Renal pelvis (tissue), 4 donors: ENCODE measurements around the gene STIP1. TPM values are rescaled to one million over a fixed set of nuclear protein-coding genes. Genes with fewer than 3 reads are reported as not detected.

Source experiments
- DNase-seq: peaks from one replicate; pipeline ENCODE4 v3.0.0-alpha.2; 2013
- polyA plus RNA-seq, 3 donors: library from polyadenylated mRNA; unstranded; fragments of 120-200 nt; gene quantifications; one replicate each; pipeline ENCODE4 v1.2.1, GENCODE V29; 2013; ENCODE audit not compliant: insufficient read length in 3 of 3

The STIP1 gene
- polyA plus RNA-seq, 3 donors: 165 to 203 (median 189) TPM

DNA sequence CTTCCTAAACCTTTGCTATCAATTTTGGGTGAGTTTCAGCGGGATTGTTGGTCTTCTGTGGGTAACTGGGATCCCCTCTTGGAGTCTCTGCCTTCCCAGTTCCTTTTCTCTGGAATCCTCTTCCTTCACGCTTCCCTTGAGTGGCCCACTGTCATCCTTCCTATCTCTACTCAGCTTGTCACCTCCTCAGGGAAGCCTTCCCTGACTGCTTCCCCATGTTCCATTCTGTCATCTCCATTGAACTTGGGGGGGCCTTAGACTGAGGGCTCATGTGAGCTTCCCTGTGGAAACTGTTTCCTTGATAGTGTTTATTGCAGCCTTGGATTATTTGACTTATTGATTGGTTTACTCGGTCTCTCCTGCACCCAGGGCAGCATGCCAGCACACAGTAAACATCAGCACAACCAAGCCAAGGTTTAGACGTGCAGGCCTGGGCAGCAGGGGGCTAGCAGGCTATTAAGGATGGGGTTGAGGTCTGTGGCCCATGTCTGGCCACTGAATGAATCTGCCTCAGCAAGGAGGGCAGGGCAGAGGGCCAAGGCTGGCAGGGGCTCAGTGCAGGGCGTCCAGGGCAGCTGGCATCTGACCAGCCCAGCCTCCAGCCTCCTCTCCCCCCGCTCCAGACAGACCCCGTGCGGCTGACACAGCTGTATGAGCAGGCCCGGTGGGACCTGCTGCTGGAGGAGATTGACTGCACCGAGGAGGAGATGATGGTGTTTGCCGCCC, 32.8 kb downstream of the STIP1 start:
- no peak for DNase-seq

DNA sequence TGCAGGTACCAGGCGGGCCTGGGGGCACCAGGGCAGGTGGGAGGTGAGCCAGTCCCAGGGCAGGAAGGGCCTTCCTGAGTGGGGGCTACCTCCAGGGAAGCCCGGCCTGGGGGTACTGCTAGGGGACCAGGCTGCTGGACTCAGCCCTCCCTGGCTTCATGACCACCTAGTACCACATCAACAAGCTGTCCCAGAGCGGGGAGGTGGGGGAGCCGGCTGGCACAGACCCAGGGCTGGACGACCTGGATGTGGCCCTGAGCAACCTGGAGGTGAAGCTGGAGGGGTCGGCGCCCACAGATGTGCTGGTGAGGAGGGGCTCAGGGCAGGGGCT, 33.3 kb downstream of the STIP1 start:
- no peak for DNase-seq

- no peak for DNase-seq
Observed at GRCh38 chr11:64219755-64220154, 33.8 kb downstream of the STIP1 start.

GRCh38 chr11:64220271-64220670, 34.3 kb downstream of the STIP1 start:
- no peak for DNase-seq

GRCh38 chr11:64220798-64221197, 34.8 kb downstream of the STIP1 start:
- no peak for DNase-seq

DNA sequence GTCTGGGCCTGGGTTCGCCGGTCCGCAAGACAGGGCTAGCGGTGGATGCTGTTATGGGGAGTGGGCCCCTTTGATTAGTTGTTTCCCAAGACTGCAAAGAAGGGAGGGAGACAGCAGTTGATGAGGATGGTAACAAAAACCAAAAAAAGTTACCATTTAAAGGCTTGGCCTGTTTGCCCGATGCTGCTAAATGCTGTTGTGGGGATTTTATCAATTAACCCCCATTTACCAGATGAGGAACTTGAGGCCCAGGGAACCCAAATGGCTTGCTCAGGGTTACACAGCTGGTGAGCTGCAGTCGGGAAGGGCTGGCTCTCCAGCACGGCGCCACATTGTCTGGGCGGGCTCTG, 36.7 kb downstream of the STIP1 start:
- DNase-seq: no peak

GRCh38 chr11:64223001-64223651, 37.2 kb downstream of the STIP1 start:
- DNase-seq: no peak

DNA sequence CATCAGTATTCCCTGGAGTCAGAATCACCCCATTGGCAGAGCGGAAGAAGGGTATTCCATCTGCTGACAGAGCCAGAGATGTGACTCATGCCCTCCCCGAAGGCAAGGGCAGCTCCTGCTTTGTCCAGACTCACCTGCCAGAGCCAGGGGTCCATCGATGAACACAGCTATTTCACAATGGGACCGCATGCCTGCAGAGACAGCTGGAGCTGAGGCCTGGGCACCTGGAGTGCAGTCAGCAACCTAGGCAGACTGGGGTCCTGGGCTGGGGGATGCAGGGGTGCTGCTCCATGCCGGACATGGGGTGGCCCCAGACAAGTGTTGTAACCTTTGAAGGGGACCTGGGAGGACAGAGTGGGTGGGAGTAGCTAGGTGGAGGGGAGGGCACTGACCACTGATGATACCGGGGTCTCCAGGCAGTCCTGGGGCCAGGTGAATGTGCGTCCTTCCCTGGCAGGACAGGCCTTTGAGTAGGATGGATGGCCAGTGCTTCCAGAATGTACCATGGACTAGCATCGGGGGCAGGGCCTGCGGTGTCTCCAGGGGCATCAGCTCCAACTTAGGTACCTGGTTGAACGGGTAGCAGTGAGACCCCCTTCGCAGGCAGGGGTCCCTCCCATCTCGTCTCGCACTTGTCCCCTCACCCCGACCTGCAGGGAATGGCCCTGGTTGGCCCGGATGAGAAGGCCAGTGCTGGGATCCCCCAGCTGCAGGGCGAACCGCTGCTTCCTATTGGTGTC, 38.4 kb downstream of the STIP1 start:
- DNase-seq: no peak

DNA sequence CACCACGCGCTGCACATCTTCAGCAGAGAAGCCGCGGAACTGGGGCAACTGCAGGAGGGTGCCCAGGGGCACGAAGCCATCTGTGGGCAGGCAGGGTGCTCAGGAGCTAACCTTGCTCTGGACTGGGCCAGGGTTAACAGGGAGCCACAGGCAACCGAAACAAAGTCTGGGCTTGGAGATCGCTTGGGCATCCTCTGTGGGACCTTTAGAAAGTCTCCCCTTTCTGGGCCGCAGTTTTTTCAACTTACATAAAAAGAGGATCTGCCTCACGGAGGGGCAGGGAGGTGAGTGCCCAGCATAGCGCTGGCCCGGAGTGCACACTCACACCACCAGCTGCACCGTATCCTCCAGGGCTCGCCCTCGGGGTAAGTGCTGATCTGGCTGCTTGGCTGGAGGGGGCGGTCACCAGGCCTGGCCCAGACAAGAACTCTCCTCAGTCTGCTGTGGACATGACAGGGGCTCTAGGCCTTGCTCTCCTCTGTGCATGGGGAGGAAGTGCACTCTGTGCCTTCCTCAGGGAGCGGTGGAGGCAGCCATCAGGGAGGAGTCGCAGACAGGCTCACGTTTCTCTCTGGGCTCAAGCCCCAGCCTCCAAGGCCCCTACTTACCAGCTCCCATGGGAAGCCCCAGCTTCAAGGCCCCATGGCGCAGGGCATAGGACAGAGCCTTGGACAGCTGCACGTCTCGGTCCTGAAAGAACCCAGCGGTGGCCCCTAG, 39.1 kb downstream of the STIP1 start:
- DNase-seq: no peak

DNA sequence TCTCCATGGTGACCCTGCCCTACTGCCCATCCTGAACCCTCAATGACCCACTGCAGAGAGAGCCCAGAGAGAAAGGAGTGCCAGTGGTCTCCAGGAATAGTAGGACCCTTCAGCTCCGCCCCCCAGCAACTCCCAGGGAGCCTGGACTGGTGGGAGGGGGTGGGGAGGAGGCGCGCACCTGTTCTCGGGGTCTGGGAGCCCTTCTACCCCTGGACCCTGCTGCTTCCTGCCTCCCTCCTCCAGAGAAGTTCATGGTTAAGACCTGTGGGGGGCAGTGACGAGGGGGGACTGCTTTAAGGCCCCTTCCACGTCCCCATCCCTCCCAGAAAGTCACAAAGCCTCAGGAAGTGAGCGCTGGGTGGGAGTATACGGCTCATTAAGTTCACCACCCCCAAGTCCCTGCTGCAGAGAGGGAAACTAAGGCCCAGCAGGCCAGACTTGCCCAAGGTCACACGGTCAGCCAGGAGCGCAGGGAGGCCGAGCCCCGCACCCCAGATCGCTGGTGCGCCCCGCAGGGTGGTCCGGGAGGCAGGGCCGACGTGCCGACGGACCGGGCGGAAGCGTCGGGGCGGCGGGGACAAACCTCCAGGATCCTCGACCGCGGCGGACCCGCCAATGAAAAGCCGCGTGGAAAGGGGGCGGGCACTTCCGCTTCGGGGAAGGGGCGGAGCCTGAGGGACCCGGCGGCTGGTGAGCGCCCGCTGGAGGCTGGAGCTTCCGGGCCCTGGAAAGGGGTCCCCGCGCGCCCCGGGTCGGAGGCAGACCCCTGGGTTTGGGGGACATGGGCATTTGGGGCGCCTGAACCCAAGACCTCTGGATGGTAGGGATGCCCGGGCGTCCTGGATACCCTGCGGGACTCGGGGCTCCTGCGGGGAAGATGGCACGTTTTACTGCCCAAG, 39.9 kb downstream of the STIP1 start, which contains the start of the genes NUDT22 and TRPT1:
NUDT22 (plus strand) TSS at position 667 of the 899 bp plus-strand sequence. CDS start 379 bp downstream, outside the sequence.
TRPT1 (minus strand) TSS at position 579 of the 899 bp plus-strand sequence; CDS start at position 253, 326 bp downstream.
- DNase-seq: peak; percentile 88

DNA sequence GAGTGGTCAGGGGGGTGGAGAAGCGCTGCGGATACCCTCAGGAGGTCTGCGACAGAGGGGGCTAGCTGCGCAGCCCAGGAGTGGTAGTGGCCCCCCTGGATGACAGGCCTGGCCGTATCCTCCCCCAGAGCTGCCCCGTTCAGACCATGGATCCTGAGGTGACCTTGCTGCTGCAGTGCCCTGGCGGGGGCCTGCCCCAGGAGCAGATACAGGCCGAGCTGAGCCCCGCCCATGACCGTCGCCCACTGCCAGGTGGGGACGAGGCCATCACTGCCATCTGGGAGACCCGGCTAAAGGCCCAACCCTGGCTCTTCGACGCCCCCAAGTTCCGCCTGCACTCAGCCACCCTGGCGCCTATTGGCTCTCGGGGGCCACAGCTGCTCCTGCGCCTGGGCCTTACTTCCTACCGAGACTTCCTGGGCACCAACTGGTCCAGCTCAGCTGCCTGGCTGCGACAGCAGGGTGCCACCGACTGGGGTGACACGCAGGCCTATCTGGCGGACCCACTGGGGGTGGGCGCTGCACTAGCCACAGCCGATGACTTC, 40.6 kb downstream of the STIP1 start:
- DNase-seq: no peak

DNA sequence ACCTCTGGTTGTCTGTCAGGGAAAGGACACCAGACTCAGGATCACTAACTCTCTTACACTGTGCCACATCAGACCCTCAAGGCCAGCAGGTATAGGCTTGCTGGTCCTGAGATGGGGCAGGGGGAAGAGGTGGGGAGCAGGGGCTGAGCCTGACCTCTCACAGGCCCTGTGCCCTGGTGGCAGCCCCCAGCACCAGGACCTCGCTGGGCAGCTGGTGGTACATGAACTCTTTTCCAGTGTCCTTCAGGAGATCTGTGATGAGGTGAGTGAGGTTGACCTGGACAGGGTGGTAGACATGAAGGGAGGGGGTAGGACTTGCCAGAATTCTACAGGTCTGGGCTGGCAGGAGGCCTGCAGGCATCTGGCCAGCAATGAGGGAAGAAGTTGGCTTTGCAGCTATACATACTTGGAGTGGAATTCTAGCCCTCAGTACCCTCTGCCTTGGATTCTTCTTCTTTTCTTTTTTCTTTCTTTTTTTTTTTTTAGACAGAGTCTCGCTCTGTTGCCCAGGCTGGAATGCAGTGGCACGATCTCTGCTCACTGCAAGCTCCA, 41.5 kb downstream of the STIP1 start:
- DNase-seq: no peak

DNA sequence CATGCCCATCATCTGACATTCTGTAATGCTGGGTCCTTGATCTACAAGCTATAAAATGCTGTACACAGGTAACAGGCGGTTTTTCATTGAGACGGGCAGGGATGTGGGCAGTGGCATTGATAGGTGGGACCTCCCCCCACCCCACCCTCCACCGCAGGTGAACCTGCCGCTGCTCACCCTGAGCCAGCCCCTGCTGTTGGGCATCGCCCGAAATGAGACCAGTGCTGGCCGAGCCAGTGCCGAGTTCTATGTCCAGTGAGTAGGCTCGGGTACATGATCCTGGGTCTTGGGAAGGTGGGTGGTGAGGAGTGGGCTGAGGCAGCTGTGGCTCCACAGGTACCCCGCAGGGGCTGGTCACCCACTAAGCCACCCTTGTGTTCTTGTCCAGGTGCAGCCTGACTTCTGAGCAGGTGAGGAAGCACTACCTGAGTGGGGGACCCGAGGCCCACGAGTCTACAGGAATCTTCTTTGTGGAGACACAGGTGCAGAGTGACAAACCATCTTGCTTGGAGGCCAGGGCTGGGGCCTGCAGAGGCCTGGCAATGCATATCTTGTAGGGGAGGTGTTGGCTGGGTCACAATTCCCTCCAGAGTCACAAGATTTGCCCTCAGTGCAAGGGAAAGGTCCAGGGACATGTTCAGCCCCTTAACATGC, 43.2 kb downstream of the STIP1 start:
- no peak for DNase-seq

- no peak for DNase-seq
Observed at GRCh38 chr11:64229744-64230170, 43.8 kb downstream of the STIP1 start.

GRCh38 chr11:64230171-64230984, 44.4 kb downstream of the STIP1 start, which contains the start of gene DNAJC4:
TSS of gene DNAJC4 (plus strand) at chr11:64230548. CDS start at chr11:64230855, 307 bp downstream.
- peak; percentile 96 for DNase-seq

- DNase-seq: no peak
Observed at GRCh38 chr11:64230985-64231365, 45.0 kb downstream of the STIP1 start.

- DNase-seq: no peak
Observed at GRCh38 chr11:64231546-64231945, 45.6 kb downstream of the STIP1 start.

DNA sequence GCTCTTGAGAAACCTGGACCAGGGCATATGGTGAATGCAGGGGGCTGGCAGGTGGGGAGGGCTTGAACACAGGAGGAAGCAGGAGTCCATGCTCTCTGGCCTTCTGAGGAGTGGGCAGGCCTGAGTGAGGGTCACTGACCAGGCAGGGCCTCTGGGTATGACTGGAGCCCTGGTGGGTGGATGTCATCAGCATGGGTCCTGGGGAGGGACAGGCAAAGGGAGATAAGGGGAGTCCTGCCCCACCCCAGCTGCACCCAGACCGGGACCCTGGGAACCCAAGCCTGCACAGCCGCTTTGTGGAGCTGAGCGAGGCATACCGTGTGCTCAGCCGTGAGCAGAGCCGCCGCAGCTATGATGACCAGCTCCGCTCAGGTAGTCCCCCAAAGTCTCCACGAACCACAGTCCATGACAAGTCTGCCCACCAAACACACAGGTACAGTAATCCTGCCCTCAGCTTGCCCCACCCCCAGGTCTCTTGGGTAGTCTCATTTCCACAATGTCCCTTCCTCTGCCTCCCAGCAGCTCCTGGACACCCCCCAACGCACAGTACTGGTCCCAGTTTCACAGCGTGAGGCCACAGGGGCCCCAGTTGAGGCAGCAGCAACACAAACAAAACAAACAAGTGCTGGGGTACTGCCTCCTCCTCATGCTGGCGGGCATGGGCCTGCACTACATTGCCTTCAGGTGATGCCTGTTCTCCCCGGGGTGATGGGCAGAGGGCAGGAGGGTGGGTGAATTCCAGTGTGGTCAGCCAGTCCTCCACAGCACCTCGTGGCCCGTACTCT, 46.4 kb downstream of the STIP1 start:
- no peak for DNase-seq
